Memory B cell (primary cell): ENCODE results near the gene SLC12A9.

Experiments
- ATAC-seq: fragments of 150-1000 bp; cut with Tn5 transposase; 2 replicates; pipeline ENCODE4 v1.10.0; 2021; ENCODE audit warnings: low read depth, mild to moderate bottlenecking, moderate library complexity
- DNase-seq, 2 donors: peaks; one replicate each; pipeline ENCODE4 v3.0.0; 2022; ENCODE audit warnings: low spot score in 2 of 2
- H3K27ac Mint-ChIP-seq: one replicate; pipeline ENCODE4 v1.8.0; 2022; ENCODE audit warnings: mild to moderate bottlenecking, moderate library complexity, mixed read lengths
- H3K27me3 Mint-ChIP-seq: one replicate; pipeline ENCODE4 v1.8.0; 2022; ENCODE audit warnings: mixed read lengths
- H3K36me3 Mint-ChIP-seq: one replicate; pipeline ENCODE4 v1.8.0; 2022; ENCODE audit warnings: mild to moderate bottlenecking, mixed read lengths
- H3K4me1 Mint-ChIP-seq: one replicate; pipeline ENCODE4 v1.8.0; 2022; ENCODE audit warnings: mixed read lengths
- H3K4me3 Mint-ChIP-seq: one replicate; pipeline ENCODE4 v1.8.0; 2022; ENCODE audit warnings: mild to moderate bottlenecking, moderate library complexity, mixed read lengths
- H3K9me3 Mint-ChIP-seq: one replicate; pipeline ENCODE4 v1.8.0; 2022; ENCODE audit warnings: mixed read lengths

SLC12A9 gene

DNA sequence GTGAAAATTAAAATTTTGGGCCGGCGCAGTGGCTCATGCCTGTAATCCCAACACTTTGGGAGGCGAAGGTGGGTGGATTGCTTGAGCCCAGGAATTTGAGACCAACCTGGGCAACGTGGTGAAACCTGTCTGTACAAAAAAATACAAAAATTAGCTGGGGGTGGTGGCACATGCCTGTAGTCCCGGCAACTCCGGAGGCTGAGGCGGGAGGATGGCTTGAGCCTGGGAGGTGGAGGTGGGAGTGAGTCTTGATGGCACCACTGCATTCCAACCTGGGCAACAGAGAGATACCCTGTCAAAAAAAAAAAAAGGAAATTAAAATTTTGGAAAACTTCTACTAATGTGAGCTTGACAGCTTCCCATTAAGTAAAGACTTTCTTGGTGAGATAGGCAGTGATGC lies 25.5 kb downstream of the SLC12A9 start:
- Mint-ChIP-seq H3K36me3 (peaks cover 28% of the 10 kb centered on the region), H3K27ac (no peak overlapping the region), H3K27me3 (no peaks in the 10 kb centered on the region), H3K4me3 (no peak overlapping the region), H3K4me1 (peaks cover 28% of the 10 kb centered on the region), H3K9me3 (peaks cover 1% of the 10 kb centered on the region)
- ATAC-seq = no peak
- DNase-seq = no peak

DNA sequence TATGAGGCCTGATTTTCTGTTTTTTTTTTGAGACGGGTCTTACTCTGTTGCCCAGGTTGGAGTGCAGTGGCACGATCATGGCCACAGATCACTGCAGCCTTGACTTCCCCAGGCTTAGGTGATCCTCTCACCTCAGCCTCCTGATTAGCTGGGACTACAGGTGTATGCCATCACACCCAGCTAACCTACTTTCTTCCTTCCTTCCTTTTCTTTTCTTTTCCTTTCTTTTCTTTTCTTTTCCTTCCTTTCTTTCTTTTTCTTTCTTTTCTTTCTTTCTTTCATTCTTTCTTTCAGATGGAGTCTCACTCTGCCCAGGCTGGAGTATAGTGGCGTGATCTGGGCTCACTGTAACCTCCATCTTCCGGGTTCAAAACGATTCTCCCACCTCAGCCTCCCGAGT lies 26.2 kb downstream of the SLC12A9 start:
- peaks cover 33% of the 10 kb centered on the region for H3K36me3 Mint-ChIP-seq
- H3K27ac Mint-ChIP-seq = no peak overlapping the region
- H3K4me1 Mint-ChIP-seq = peaks cover 31% of the 10 kb centered on the region

DNA sequence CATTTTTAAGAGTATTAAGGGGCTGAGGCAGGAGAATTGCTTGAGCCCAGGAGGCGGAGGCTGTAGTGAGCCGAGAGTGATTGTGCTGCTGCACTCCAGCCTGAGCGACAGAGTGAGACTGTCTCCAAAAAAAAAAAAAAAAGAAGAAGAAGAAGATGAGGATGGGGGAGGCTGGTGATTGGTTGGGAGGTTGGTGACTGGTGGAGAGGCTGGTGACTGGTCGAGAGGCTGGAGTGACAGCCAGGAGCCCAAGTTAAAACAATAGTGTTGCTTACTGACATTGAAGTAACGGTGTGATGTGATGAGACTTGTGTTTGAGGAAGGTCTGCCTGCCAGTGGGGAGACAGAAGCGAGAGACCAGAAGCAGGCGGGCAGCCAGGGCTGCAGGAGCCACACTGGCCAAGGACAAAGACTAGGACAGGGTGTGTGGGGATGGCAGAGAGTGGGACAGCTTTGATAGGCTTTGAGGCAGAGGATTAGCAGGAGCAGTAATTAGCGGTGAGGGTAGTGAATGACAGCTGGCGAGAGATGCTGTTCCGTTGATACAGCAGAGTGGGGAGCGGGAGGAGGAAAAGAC lies 27.3 kb downstream of the SLC12A9 start:
- H3K36me3 Mint-ChIP-seq = peaks cover 42% of the 10 kb centered on the region
- peaks cover under 1% of the 10 kb centered on the region for H3K9me3 Mint-ChIP-seq
- peaks cover 32% of the 10 kb centered on the region for H3K4me1 Mint-ChIP-seq
- DNase-seq = no peak
- no peak for ATAC-seq
- no peaks in the 10 kb centered on the region for H3K27me3 Mint-ChIP-seq
- peak overlapping the region; percentile 17 for H3K4me3 Mint-ChIP-seq
- H3K27ac Mint-ChIP-seq = no peak overlapping the region

More for the DNA sequence above, 26.2 kb downstream of the SLC12A9 start:
- ATAC-seq = no peak
- Mint-ChIP-seq H3K27me3 (no peaks in the 10 kb centered on the region), H3K4me3 (peak overlapping the region; percentile 6), H3K9me3 (peaks cover 1% of the 10 kb centered on the region)
- no peak for DNase-seq

DNA sequence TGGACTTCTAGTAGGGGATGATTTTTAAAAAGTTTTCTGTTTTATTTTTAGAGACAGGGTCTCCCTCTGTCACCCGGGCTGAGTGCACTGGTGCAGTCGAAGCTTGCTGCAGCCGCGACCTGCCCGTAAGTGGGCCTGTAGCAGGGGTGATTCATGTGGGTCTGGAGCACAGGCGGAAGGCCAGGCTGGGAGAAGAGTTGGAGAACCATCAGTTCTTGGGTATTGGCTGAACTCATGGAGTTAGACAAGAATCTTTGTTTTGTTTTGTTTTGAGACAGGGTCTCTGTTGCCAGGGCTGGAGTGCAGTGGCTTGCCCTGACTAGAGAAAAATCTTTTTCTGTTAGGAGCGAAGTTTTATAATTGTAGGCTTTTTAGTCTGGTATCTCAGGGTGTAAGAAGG lies 28.1 kb downstream of the SLC12A9 start:
- no peak for ATAC-seq
- Mint-ChIP-seq H3K4me1 (peaks cover 27% of the 10 kb centered on the region), H3K4me3 (no peak overlapping the region), H3K27ac (no peak overlapping the region), H3K9me3 (no peaks in the 10 kb centered on the region), H3K36me3 (peaks cover 47% of the 10 kb centered on the region), H3K27me3 (no peaks in the 10 kb centered on the region)
- DNase-seq = no peak

DNA sequence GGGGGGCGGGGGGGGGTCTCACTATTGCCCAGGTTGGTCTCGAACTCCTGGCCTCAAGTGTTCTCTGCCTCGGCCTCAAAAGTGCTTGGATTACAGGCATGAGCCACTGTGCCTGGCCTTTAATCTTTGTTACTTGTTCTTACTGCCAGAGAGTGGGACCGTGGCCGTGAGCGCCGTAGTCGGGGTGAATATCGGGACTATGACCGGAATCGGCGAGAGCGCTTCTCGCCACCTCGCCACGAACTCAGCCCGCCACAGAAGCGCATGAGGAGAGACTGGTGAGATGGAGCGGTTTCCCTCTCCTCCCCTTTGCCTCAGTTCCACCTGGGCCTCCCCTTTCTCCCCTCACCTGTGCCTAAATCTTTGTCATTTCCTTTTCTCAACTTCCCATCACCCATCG lies 28.6 kb downstream of the SLC12A9 start:
- Mint-ChIP-seq H3K27ac (no peak overlapping the region), H3K4me1 (peaks cover 27% of the 10 kb centered on the region), H3K9me3 (no peaks in the 10 kb centered on the region), H3K4me3 (no peak overlapping the region), H3K27me3 (no peaks in the 10 kb centered on the region), H3K36me3 (peaks cover 52% of the 10 kb centered on the region)
- ATAC-seq = no peak
- DNase-seq = no peak

DNA sequence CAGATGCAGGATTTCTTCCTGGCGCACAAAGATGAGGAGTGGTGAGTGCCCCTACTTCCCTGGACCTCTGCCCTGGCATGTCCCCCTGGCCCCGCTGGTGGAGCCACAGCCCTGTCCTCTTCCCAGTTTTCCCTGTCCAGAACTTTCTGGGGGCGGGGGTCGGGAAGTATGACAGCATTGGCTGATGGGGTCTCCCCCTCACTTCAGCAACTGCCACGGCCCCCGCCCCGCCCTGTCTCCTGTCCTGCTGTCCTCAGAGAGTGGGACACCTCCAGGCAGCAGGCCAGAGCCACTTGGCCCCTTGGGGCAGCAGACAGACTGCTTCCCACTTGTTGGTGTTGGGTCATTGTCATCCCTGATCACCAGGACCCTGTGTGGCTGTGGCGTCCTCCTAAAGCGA lies 29.7 kb downstream of the SLC12A9 start:
- H3K27ac Mint-ChIP-seq = no peak overlapping the region

DNA sequence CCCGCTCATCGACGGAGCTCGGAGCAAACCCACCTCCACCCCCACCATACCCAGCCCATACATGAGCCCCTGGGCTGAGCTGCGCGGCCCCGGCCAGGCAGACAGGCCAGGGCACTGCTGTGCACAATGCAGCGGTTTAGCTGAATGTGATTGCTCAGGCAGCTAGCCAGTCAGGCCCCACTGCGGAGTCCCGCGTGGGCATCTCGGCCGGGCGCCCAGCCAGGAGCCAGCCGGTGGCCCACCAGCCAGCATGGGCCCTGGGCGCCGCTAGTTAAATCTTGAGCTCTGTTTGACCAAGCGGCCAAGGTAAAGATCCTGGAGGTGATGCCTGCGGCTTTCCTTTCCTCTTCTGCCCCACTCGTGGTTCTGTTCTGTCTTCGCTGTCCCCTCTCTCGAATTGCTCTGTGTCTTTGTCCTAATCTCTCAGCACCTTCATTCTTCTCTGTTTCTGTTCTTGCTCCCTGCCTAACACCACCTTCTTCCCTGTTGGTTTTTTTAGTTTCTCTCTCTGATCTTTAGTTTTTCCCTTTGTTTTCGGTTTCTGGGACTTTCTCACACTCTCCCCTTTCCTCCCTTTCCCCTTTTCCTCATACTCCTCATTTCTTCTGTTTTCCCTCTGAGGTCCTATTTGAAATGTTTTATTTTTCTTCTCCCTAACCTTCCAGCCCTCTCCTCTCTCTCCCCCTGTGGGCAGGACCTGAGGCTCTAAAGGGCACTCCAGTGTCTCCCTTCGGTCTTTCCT lies 30.4 kb downstream of the SLC12A9 start:
- no peak overlapping the region for H3K4me3 Mint-ChIP-seq
- no peaks in the 10 kb centered on the region for H3K27me3 Mint-ChIP-seq
- DNase-seq = no peak
- H3K9me3 Mint-ChIP-seq = no peaks in the 10 kb centered on the region
- peaks cover 61% of the 10 kb centered on the region for H3K36me3 Mint-ChIP-seq
- no peak for ATAC-seq
- H3K27ac Mint-ChIP-seq = peak overlapping the region; percentile 9
- peaks cover 32% of the 10 kb centered on the region for H3K4me1 Mint-ChIP-seq

More for the DNA sequence above, 29.7 kb downstream of the SLC12A9 start:
- no peaks in the 10 kb centered on the region for H3K27me3 Mint-ChIP-seq
- DNase-seq (no peak), ATAC-seq (no peak)
- H3K36me3 Mint-ChIP-seq = peaks cover 58% of the 10 kb centered on the region
- no peaks in the 10 kb centered on the region for H3K9me3 Mint-ChIP-seq
- peaks cover 26% of the 10 kb centered on the region for H3K4me1 Mint-ChIP-seq
- no peak overlapping the region for H3K4me3 Mint-ChIP-seq

DNA sequence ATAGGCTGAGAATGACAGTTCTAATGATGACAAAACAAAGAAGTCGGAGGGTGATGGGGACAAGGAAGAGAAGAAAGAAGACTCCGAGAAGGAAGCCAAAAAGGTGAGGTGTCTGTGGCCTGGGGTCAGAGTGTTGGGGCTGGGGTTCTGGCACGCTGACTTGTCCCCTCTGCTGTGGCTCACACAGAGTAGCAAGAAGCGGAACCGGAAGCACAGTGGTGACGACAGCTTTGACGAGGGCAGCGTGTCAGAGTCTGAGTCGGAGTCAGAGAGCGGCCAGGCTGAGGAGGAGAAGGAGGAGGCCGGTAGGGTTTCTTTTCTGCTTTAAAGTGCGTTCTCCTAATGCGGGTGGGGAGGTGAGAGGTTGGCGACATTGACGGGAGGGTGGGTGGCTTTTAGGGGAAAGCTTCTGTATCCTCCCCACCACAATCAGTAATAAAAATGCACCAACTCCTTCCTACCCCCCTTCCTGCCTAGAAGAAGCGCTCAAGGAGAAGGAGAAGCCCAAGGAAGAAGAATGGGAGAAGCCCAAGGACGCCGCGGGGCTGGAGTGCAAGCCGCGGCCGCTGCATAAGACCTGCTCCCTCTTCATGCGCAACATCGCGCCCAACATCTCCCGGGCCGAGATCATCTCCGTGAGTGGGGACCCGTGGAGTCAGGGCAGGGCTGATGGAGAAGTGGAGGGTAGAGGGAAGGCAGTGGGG lies 32.4 kb downstream of the SLC12A9 start:
- no peak for ATAC-seq
- peaks cover 57% of the 10 kb centered on the region for H3K36me3 Mint-ChIP-seq
- no peak for DNase-seq
- H3K27ac Mint-ChIP-seq = no peak overlapping the region
- no peak overlapping the region for H3K4me3 Mint-ChIP-seq
- H3K27me3 Mint-ChIP-seq = no peaks in the 10 kb centered on the region
- peaks cover 31% of the 10 kb centered on the region for H3K4me1 Mint-ChIP-seq
- H3K9me3 Mint-ChIP-seq = no peaks in the 10 kb centered on the region

DNA sequence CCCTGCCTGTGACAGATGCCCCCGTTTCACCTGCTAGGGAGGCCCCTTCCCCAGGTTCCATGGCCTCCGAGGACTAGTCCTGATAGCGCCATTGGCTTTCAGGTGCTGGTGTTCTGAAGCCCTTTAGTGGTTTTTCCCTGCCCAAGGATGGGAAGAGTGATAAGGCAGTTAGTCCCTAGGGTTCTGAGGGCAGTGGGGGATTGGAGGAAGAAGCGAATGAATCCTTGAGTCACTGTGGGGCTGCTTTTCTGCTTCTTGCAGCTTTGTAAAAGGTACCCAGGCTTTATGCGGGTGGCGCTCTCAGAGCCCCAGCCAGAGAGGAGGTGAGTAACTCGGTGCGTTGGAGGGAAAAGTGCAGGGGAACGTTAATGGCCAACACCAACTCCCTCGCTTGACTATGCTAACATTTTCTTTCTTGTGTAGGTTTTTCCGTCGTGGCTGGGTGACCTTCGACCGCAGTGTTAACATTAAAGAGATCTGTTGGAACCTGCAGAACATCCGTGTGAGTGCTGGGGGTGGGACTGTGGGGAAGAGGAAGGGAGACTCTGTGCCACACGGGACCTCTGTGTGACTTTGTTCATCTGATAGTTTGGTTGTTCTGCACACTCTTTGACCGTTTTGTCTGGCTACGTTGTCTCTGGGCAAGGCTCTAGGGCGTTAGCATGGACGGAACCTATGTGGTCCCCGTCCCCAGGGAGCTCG lies 33.1 kb downstream of the SLC12A9 start:
- DNase-seq (no peak), ATAC-seq (no peak)
- Mint-ChIP-seq H3K36me3 (peaks cover 52% of the 10 kb centered on the region), H3K27me3 (peaks cover 4% of the 10 kb centered on the region), H3K27ac (no peak overlapping the region), H3K9me3 (no peaks in the 10 kb centered on the region), H3K4me1 (peaks cover 33% of the 10 kb centered on the region), H3K4me3 (no peak overlapping the region)

DNA sequence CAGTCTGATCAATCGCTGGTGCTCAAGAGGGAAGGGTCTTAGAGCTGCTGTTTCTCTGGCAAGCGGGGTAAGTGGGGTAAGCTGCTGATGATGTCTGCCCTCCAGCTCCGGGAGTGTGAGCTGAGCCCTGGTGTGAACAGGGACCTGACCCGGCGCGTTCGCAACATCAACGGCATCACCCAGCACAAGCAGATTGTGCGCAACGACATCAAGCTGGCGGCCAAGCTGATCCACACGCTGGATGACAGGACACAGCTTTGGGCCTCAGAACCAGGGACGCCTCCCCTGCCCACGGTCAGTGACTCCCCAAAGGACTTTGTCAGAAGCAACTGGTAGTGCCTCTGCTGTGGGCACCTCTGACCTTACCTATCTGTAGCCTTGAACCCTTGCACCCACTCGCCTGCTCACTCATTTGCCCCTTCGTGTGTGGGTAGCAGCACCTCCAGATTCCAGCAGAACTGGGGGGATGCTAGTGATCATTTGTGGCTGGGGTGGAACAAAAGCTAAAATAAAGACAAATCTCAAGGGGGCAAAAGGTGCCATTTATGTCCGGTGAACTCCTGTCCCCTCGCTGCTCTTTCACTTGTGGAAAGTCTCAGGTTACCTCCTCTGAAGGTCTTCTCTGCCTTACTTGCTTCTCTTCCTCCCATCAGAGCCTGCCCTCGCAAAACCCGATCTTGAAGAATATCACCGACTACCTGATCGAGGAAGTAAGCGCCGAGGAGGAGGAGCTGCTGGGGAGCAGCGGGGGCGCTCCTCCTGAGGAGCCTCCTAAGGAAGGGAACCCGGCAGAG lies 33.8 kb downstream of the SLC12A9 start:
- H3K27ac Mint-ChIP-seq = peak overlapping the region; percentile 87
- peak overlapping the region; percentile 8 for H3K4me3 Mint-ChIP-seq
- no peaks in the 10 kb centered on the region for H3K9me3 Mint-ChIP-seq
- ATAC-seq = no peak
- peaks cover 47% of the 10 kb centered on the region for H3K36me3 Mint-ChIP-seq
- DNase-seq = no peak
- H3K4me1 Mint-ChIP-seq = peaks cover 35% of the 10 kb centered on the region
- peaks cover 6% of the 10 kb centered on the region for H3K27me3 Mint-ChIP-seq

DNA sequence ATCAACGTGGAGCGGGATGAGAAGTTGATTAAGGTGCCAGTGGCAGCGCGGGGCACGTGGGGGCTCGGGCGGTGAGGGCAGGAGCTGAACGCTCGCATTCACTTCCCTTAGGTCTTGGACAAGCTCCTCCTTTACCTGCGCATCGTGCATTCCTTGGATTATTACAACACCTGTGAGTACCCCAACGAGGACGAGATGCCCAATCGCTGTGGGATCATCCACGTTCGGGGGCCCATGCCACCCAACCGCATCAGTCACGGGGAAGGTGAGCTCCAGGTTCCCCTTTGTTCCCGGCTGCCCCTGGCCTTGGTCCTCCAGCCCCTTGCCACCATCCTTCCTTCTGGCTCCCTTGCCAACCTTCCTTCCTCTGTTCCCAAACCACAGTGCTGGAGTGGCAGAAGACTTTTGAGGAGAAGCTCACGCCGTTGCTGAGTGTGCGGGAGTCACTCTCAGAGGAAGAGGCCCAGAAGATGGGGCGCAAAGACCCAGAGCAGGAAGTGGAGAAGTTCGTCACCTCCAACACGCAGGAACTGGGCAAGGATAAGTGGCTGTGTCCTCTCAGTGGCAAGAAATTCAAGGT lies 34.5 kb downstream of the SLC12A9 start:
- DNase-seq (no peak), ATAC-seq (no peak)
- Mint-ChIP-seq H3K9me3 (no peaks in the 10 kb centered on the region), H3K36me3 (peaks cover 44% of the 10 kb centered on the region), H3K4me3 (peak overlapping the region; percentile 86), H3K27me3 (peaks cover 10% of the 10 kb centered on the region), H3K4me1 (peaks cover 35% of the 10 kb centered on the region), H3K27ac (peak overlapping the region; percentile 87)

DNA sequence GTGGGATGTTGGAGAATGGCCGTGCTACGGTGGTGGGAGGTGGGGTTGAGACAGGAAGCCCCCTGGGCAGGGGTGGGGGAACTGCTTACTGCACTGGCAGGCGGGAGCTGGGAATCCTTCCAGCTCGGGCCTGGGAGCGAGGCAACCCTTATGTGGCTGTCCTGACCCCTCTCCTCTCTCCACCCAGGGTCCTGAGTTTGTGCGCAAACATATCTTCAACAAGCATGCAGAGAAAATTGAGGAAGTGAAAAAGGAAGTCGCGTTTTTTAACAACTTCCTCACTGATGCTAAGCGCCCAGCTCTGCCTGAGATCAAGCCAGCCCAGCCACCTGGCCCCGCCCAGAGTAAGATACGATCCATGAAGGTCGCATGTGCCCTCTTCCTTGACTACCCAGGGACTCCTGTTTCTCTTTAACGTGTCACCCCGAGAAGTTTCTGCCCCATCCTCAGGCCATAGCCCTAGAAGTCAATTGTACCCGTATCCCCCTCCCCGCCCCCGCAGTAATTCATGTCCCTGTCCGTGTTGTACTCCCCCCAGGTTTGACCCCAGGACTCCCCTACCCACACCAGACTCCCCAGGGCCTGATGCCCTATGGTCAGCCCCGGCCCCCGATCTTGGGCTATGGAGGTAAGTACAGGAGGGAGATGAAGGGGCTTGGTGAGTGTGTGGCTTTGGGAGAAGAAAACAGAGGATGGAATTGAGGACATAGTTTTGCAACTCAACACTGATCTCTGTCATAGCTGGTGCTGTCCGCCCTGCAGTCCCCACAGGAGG lies 35.2 kb downstream of the SLC12A9 start:
- peaks cover 35% of the 10 kb centered on the region for H3K4me1 Mint-ChIP-seq
- H3K9me3 Mint-ChIP-seq = no peaks in the 10 kb centered on the region
- ATAC-seq (peak; percentile 75), DNase-seq (peak; percentile 57 to 78)
- peak overlapping the region; percentile 86 for H3K4me3 Mint-ChIP-seq
- peaks cover 44% of the 10 kb centered on the region for H3K36me3 Mint-ChIP-seq
- peak overlapping the region; percentile 87 for H3K27ac Mint-ChIP-seq
- H3K27me3 Mint-ChIP-seq = peaks cover 14% of the 10 kb centered on the region
